ENCODE measurements around the gene EPO.
"Not testable (repeated sequence)": the region's sequence is repeated elsewhere in the genome, so short reads cannot be mapped to it uniquely, and the experiment has no call there.

The EPO gene

GRCh38 chr7:100739934-100740333 is 19.7 kb downstream of the EPO start:
- DNase-seq (ENCODE audit: low spot score): no peak

DNA sequence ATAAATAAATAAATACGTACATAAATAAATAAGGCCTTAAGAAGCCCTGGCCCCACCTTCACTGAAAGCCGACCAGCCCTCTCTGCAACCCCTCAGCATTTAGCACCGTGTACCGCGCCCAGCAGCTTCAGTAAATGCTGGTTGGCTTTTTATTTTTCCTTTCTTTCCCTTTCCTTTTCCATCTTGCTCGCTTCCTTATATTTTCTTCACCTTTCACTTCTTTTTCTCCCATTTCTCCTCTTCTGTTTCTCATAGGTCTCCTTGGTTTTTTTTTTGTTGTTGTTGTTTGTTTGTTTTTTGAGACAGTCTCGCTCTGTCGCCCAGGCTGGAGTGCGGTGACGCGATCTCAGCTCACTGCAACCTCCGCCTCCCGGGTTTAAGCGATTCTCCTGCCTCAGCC is 24.3 kb downstream of the EPO start:
- DNase-seq (ENCODE audit: low spot score): no peak

DNA sequence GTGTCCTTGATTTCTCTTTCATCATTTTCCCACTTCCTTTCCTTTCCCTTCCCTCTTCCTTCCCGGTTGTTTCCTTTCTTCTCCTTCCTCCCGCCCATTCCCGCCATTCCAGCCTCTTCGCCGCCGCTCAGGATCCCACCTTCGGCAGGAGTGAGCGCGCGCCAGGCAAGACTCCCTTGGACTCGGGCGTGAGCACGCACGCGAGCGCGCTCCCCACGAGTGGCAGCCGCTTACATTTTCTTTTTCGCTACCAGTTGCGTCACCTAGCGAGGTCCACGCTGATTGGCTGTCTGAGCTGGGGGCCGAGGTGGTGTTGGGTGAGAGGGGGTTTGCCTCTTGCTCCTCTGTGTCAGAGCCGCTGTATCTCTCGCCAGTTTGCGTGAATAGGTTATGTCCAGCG is 24.9 kb downstream of the EPO start:
- DNase-seq (ENCODE audit: low spot score): peak; percentile 52

- no peak for DNase-seq (ENCODE audit: low spot score)
Observed at GRCh38 chr7:100752994-100753393, 32.7 kb downstream of the EPO start.

- no peak for DNase-seq (ENCODE audit: low spot score)
Observed at GRCh38 chr7:100753750-100754149, 33.5 kb downstream of the EPO start.

DNA sequence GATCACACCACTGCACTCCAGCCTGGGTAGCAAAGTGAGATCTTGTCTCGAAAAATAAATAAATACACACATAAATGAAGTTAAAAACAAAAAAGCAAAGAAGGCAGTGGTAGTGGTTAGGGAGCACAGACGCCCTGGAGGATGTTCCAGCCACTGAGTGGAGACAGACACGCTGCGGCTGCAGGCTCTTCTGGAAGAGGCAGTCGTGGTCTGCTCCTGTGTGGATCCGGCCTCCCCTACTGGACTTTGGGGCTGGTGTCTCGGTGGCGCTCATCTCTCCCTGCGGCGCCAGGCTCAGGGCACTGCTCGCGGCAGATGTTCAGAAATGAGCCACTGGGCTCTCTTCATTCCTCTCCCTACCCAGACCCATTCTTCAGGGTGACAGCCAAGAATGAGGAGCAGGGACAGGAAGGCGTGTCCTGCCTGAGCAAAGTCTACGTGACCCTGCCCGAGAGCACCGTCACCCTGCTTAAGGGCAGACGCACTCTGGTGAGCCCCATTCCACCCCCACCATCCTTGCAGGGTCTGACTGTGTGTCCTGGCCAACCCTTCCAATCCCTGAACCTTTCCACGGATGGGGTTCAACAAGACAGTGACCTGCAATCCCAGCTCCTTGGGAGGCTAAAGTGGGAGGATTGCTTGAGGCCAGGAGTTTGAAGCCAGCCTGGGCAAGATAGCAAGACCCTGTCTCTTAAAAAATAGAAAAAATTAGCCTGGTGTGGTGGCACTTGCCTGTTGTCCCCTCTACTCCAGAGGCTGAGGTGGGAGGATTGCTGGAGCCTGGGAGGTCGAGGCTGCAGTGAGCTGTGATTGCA is 39.3 kb downstream of the EPO start:
- DNase-seq (ENCODE audit: low spot score): no peak

GRCh38 chr7:100762841-100763240 is 42.6 kb downstream of the EPO start:
- not testable (repeated sequence) for DNase-seq (ENCODE audit: low spot score)

DNA sequence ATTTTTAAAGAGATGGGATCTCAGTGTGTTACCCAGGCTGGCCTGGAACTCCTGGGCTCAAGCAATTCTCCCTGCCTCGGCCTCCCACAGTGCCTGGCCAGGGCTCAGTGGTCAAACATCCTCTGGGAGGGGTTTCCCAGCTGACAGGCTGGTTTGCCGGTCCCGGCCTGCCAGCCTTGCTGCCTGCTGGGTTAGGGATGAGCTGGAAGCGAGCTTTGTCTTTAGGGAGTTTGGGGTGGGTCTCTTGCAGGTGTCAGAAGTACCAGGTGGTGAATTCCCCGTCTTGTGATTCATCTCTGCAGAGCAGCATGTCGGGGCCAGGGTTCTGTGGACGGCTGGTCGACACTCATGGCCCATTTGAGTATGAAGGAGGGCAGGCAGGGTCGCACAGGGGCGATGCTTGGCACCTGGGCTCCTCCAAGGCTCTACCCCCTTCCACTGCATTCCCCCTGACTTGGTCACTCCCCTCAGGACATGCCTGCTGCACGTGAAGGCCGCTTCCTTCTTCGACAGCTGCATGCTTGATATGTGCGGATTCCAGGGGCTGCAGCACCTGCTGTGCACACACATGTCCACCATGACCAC is 43.4 kb downstream of the EPO start:
- DNase-seq (ENCODE audit: low spot score): no peak

GRCh38 chr7:100764841-100765240 is 44.6 kb downstream of the EPO start:
- DNase-seq (ENCODE audit: low spot score): no peak

DNA sequence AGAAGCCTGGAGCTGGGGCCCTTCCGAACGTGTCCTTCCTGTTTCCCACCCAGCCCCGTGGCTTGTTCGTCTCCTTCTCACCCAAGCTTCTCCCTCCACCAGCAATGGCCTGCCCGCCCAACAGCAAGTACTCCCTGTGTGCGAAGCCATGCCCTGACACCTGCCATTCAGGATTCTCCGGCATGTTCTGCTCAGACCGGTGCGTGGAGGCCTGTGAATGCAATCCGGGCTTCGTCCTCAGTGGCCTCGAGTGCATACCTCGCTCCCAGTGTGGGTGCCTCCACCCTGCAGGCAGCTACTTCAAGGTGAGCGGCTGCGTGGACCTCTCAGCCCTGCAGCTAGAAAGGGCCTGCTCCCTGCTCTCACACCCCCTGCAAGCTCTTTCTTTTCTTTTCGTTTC is 45.0 kb downstream of the EPO start:
- no peak for DNase-seq (ENCODE audit: low spot score)

- DNase-seq (ENCODE audit: low spot score): no peak
Observed at GRCh38 chr7:100768784-100769183, 48.5 kb downstream of the EPO start.

All from kidney tubule cell (primary cell).